Activated CD4-positive, alpha-beta memory T cell treated with anti-CD3 and anti-CD28 coated beads for 36 hours (primary cell): ENCODE data around the gene COL4A5. TPM values are rescaled to one million over a fixed set of nuclear protein-coding genes. Genes with fewer than 3 reads are reported as not detected.
A peak's percentile ranks its signal among the peaks of the same experiment; 100 is the strongest.

ENCODE experiments used
- CTCF ChIA-PET: fragments of 350-600 bp; sonication (Branson Sonifier 250); formaldehyde crosslinking; loops from one replicate; lab custom pipeline; 2021; ENCODE audit warnings: antibody characterized with exemption, inconsistent platforms; lab: Charles Lee
- POLR2A ChIA-PET: fragments of 350-600 bp; sonication (Branson Sonifier 250); formaldehyde crosslinking; loops from one replicate; lab custom pipeline; 2021; ENCODE audit warnings: antibody characterized with exemption; lab: Charles Lee
- DNase-seq: peaks from one replicate; pipeline ENCODE4 v3.0.0-alpha.2; 2020
- H3K27ac Mint-ChIP-seq: one replicate; pipeline ENCODE4 v1.8.0; 2021; ENCODE audit warnings: mixed read lengths
- H3K27me3 Mint-ChIP-seq: one replicate; pipeline ENCODE4 v1.8.0; 2021; ENCODE audit warnings: mixed read lengths
- H3K36me3 Mint-ChIP-seq: one replicate; pipeline ENCODE4 v1.8.0; 2021; ENCODE audit warnings: mixed read lengths
- H3K4me1 Mint-ChIP-seq: one replicate; pipeline ENCODE4 v1.8.0; 2021; ENCODE audit warnings: low read depth, mixed read lengths
- H3K4me3 Mint-ChIP-seq: one replicate; pipeline ENCODE4 v1.8.0; 2021; ENCODE audit warnings: mild to moderate bottlenecking, mixed read lengths
- H3K9me3 Mint-ChIP-seq: one replicate; pipeline ENCODE4 v1.8.0; 2021; ENCODE audit warnings: mixed read lengths
- intact Hi-C: fragments of 100-400 bp; cut with micrococcal nuclease; formaldehyde crosslinking; loops from one replicate; pipeline ENCODE4 v1.15.1; 2023
- total RNA-seq, 2 experiments: library from RNA; stranded (reverse); gene quantifications; one replicate each; pipeline ENCODE4 v1.2.3, GENCODE V29; 2021

Gene COL4A5
- total RNA-seq, 2 experiments from 2014 or later = not detected

DNA sequence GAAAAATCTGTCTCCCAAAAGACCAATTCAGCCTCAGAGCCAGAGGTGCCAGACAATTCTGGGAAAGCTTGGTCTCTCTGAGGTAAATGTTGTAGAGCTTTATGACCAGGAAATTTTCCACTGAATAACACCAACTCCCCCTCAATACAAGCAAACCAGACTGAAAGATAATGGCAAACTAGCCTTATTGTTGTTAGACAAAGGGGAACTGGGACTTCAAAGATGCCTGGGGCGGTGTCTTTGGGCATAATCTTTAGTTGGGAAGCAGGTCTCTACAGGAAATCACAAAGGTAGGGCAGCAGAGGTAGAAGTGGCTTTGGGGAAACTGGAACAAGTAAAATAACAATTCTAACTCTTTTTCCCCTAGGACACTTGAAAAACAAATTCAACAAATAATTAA is 13.4 kb upstream of the COL4A5 start:
- no peak overlapping the region for H3K27ac Mint-ChIP-seq
- no peak overlapping the region for H3K4me3 Mint-ChIP-seq
- intact Hi-C loops = no loop called here
- no peak for DNase-seq
- H3K36me3 Mint-ChIP-seq = no peaks in the 10 kb centered on the region
- no peaks in the 10 kb centered on the region for H3K9me3 Mint-ChIP-seq
- H3K27me3 Mint-ChIP-seq = no peaks in the 10 kb centered on the region
- CTCF ChIA-PET = no interaction called here
- H3K4me1 Mint-ChIP-seq = no peaks in the 10 kb centered on the region
- POLR2A ChIA-PET = no interaction called here

DNA sequence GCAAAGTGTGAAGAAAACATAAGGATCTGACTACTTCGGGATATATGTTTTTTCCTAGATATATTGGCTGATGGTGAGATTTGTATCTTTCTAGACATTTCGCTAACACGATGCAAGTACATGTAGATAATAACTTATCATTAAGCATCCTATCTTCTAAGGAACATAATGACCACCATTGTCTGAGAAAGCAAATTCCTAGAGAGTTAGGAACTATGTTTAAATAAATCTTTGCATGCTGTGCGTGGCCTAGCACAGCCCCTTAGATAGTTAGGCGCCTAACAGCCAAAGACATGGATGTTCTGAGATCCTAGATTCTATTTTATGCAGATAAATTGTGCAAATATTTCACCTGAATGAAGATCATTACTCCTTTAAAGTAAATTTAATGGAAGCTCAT is 4.4 kb upstream of the COL4A5 start:
- intact Hi-C loops = no loop called here
- H3K4me1 Mint-ChIP-seq = peaks cover 7% of the 10 kb centered on the region
- H3K4me3 Mint-ChIP-seq = no peak overlapping the region

DNA sequence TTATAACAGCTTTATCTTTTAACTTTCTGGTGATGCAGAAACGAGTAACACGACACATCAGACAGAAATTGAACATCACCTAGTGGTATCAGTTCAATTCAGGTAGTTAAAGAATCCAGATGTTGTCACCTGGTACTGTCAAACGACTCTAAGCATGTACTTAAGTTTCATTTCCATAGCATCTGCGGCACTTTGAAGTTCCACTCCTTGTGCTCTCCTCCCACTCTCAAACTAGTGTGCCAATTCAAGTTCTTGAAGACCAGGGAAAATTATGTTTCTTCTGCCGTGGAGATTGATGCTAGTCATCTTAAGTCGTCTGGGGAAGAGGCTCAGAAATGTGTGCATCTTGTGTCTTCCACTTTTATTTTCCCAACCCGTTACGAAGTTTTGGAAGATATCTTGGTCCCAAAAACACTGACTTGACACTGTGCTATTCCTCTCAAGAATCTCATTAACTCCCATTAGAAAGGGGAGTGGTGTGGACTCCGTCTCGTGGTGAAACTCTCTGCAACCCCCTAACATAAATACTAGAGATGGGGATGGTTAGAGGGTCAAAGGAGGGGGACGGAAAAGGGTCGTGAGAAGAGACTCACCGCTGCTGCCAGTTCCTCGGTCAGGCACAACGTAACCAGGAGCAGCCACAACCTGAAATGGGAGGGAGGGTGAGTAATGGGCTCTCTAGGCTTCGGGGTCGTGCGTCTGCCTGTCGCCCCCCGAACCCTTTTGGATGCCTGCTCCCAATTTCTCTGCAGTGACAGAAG is 2.1 kb upstream of the COL4A5 start:
- CTCF ChIA-PET = no interaction called here
- no peak overlapping the region for H3K27ac Mint-ChIP-seq
- DNase-seq = no peak
- intact Hi-C loops = no loop called here
- H3K4me3 Mint-ChIP-seq = no peak overlapping the region
- H3K9me3 Mint-ChIP-seq = no peaks in the 10 kb centered on the region
- POLR2A ChIA-PET = no interaction called here
- no peaks in the 10 kb centered on the region for H3K36me3 Mint-ChIP-seq
- H3K27me3 Mint-ChIP-seq = peaks cover 18% of the 10 kb centered on the region
- H3K4me1 Mint-ChIP-seq = peaks cover 12% of the 10 kb centered on the region

More for the DNA sequence above, 4.4 kb upstream of the COL4A5 start:
- DNase-seq = no peak
- POLR2A ChIA-PET = interaction anchor here (0.7 kb wide), 1 partner anchor 193 kb away, joined by 3 read pairs; no protein-coding TSS in a partner anchor
- H3K36me3 Mint-ChIP-seq = no peaks in the 10 kb centered on the region
- H3K27ac Mint-ChIP-seq = no peak overlapping the region
- H3K27me3 Mint-ChIP-seq = peaks cover 12% of the 10 kb centered on the region
- CTCF ChIA-PET = no interaction called here
- no peaks in the 10 kb centered on the region for H3K9me3 Mint-ChIP-seq

DNA sequence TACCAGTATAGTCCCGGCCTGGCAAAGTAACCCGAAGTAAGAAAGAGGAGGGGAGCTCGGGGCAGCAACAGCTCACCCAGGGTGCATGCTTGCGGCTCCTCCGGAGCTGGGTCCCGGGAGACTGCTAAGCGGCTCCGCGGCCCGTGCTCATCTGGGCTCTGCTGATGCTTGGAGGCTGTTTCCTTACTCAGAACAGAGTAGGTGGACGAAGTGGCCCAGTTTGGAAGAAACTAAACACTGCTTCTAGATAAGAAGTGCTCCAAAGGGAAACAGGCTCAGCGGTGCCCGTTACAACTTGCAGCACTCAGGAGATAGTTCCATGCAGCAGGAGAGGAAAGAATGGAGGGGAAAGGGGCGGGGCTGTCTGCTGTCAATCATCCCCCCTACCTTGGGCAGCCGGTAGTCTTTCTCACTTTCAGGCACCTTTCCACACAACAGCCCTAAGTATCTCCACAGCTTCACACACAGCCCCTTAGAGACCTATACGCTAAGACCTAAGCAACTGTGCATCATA is 1.5 kb upstream of the COL4A5 start, which contains the start of gene COL4A6:
Gene COL4A6 (minus strand): TSS at position 313 of the 514 bp plus-strand sequence. CDS start 226 bp downstream, at position 87.
- H3K9me3 Mint-ChIP-seq = no peaks in the 10 kb centered on the region
- H3K4me3 Mint-ChIP-seq = no peak within 1 kb of the TSS
- H3K27ac Mint-ChIP-seq = no peak within 1 kb of the TSS
- intact Hi-C loops = no loop called here
- H3K4me1 Mint-ChIP-seq = peaks cover 12% of the 10 kb centered on the region
- CTCF ChIA-PET = no interaction called here
- H3K27me3 Mint-ChIP-seq = peaks cover 18% of the 10 kb centered on the region
- no peak for DNase-seq
- no peaks in the 10 kb centered on the region for H3K36me3 Mint-ChIP-seq
- POLR2A ChIA-PET = no interaction called here

DNA sequence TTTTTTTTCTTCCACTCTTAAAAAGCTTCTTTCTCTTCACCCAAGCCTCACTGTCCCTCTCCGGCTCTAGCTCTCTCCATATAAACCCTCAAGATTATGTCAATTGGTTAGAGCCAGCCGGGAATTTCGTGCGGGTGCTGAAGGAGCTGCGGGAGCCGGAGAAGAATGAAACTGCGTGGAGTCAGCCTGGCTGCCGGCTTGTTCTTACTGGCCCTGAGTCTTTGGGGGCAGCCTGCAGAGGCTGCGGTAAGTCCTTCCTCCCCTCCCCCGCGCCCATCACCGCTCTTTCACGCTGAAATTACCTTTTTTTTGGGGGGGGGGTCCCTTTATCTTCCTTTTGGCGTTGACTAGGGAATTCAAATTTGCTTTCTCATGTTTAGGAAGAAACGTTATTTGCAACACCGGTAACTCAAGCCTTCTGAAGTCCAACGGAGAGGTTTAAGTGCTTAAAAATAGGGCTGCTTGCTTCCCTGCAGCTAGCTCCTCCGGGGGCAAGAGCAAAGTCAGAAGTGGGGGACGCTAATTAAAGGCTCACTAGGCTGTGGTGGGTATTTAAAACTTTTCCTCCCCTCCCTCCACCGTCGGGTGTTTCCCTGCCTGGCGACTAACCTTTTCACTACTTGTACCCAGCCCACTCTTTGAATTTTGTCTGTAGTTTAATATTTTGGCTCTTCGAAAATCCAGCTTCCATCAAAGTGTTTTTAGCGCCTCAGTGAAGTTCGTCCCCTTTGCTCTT is 491 bp downstream of the COL4A5 start:
- Mint-ChIP-seq H3K9me3 (no peaks in the 10 kb centered on the region), H3K4me1 (peaks cover 12% of the 10 kb centered on the region), H3K27ac (no peak overlapping the region), H3K36me3 (no peaks in the 10 kb centered on the region), H3K4me3 (peak overlapping the region; percentile 31), H3K27me3 (peaks cover 18% of the 10 kb centered on the region)
- POLR2A ChIA-PET = no interaction called here
- no peak for DNase-seq
- CTCF ChIA-PET = no interaction called here
- intact Hi-C loops = no loop called here

DNA sequence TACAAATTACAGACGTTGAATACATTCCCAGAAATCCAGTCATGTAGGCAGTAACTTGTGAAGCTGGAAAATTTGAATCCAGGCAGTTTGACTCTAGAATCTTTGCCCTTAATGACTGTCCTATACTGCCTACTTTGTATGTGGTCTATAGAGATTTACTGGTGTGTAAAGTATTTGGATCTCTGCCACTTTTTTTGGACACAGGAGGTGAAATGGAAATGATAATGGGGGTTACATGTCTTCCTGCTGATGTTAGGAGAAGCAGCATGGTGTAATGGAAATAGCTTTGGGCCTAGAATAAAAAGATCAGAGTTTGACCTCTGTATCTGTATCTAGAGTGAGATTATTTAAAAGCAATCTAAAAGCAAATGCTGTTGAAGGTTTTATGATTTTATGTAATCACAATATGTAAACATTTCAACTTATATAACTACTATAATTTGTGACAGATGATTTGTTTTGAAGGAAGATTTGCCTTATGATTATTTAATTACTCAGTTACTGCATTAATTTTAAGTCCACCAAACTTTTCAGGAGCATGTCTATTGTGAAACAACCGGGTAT is 3.3 kb downstream of the COL4A5 start:
- Mint-ChIP-seq H3K4me1 (peaks cover 12% of the 10 kb centered on the region), H3K36me3 (no peaks in the 10 kb centered on the region), H3K9me3 (no peaks in the 10 kb centered on the region), H3K27ac (no peak overlapping the region), H3K27me3 (peaks cover 14% of the 10 kb centered on the region), H3K4me3 (no peak overlapping the region)
- DNase-seq = no peak
- intact Hi-C loops = no loop called here
- ChIA-PET CTCF (no interaction called here), POLR2A (no interaction called here)

DNA sequence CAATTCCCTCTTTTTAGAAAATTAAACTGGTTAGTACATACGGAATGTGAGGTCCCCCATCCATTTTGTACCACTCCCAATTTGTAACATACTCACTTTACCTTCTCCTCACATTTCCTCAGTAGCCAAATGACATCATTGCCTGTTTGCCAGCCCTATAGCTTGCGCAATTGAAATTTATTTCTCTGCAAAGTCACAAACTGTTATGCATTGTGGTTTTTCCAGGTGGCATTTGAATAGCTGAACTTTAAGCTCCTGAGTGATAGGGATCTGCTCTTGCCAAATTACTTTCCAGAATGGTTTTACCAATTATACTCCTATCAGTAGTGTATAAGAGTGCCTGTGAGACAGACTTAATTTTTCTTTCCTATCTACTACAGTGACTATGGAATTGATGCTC is 7.7 kb downstream of the COL4A5 start:
- no peaks in the 10 kb centered on the region for H3K36me3 Mint-ChIP-seq
- H3K4me1 Mint-ChIP-seq = no peaks in the 10 kb centered on the region
- DNase-seq = no peak
- intact Hi-C loops = no loop called here
- H3K9me3 Mint-ChIP-seq = no peaks in the 10 kb centered on the region
- H3K4me3 Mint-ChIP-seq = no peak overlapping the region
- no peak overlapping the region for H3K27ac Mint-ChIP-seq
- no peaks in the 10 kb centered on the region for H3K27me3 Mint-ChIP-seq
- ChIA-PET POLR2A (no interaction called here), CTCF (no interaction called here)

DNA sequence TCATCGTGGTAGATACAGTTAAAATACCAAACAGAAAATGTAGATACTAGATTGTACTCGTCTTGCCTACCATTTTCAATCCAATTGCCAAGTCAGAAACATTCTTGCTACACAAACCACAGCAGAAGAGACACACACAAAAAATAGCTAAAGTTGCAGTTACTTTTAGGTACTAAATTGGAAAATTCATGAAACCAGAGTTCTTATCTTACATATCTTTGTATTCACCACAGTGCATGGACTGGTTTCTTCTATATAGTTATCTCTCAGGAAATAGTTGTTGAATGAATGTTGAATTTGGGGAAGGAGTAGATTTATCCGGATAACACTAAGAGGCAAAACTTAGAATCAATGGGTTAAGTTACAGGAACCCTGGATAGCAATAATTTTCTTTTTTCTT is 14.2 kb downstream of the COL4A5 start:
- POLR2A ChIA-PET = no interaction called here
- no peaks in the 10 kb centered on the region for H3K4me1 Mint-ChIP-seq
- DNase-seq = no peak
- H3K9me3 Mint-ChIP-seq = no peaks in the 10 kb centered on the region
- CTCF ChIA-PET = no interaction called here
- no peaks in the 10 kb centered on the region for H3K36me3 Mint-ChIP-seq
- intact Hi-C loops = no loop called here
- H3K27me3 Mint-ChIP-seq = no peaks in the 10 kb centered on the region
- no peak overlapping the region for H3K4me3 Mint-ChIP-seq
- no peak overlapping the region for H3K27ac Mint-ChIP-seq

DNA sequence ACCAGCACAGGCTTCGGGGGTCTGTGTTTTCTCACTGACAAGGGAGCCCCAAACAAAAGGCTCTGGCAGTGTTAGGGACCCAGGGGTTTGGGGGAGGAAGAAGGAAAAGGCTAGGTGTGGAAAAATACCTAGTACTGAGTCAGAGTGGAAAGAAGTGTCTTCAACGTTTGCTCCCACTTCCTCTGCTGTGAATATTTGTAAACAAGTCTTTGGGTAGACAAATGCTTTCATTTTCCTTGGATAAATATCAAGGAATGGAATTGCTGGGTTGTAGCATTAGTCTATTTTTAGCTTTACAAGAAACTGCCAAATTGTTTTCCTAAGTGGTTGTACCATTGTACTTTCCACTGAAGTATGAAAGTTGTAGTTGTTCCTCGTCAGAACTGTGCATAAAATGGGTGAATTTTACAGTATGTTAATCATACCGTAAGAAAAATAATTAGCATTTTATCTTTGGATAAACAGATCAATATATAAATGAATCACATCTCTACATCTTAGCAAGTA is 17.4 kb downstream of the COL4A5 start:
- Mint-ChIP-seq H3K9me3 (no peaks in the 10 kb centered on the region), H3K27ac (no peak overlapping the region), H3K27me3 (no peaks in the 10 kb centered on the region), H3K4me1 (no peaks in the 10 kb centered on the region), H3K36me3 (no peaks in the 10 kb centered on the region), H3K4me3 (no peak overlapping the region)
- POLR2A ChIA-PET = no interaction called here
- CTCF ChIA-PET = no interaction called here
- DNase-seq = no peak
- intact Hi-C loops = no loop called here

DNA sequence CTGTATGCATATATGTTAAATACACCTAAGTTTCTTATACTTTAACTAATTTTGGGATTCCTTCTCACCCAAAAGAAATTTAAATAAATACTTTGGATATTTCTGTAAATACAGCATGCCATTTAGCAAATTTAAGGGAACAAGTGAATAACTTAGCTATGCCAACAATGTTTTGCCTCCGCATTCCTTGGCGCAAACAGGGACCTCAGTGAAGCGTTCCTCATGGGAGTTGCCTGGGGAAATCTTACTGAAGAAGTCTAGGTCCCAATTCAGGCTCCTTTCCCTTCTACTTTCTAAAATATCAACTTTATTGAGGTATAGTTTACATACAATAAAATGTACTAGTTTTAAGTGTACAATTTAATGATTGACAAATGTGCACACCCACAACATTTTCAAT is 25.0 kb downstream of the COL4A5 start:
- Mint-ChIP-seq H3K36me3 (no peaks in the 10 kb centered on the region), H3K27me3 (no peaks in the 10 kb centered on the region), H3K4me1 (no peaks in the 10 kb centered on the region), H3K27ac (no peak overlapping the region), H3K4me3 (no peak overlapping the region), H3K9me3 (no peaks in the 10 kb centered on the region)
- ChIA-PET POLR2A (no interaction called here), CTCF (no interaction called here)
- intact Hi-C loops = no loop called here
- DNase-seq = no peak

DNA sequence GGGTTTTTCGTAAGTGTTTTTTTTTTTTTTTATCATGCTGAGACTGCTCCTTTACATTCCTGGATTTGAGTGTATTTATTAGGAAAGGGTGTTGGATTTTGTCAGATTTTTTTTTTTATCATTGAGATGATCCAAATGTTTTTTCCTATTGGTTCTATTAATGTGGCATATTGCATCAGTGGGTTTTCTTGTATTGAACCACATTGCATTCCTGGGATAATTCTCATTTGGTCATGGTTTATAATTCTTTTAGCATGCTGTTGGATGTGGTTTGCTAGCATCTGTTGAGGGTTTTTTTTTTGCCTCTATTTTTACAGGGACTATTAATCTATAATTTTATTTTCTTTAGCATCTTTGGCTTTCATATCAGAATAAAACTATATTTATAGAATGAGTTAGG is 28.8 kb downstream of the COL4A5 start:
- intact Hi-C loops = no loop called here
- DNase-seq = no peak
- H3K36me3 Mint-ChIP-seq = no peaks in the 10 kb centered on the region
- POLR2A ChIA-PET = no interaction called here
- H3K9me3 Mint-ChIP-seq = no peaks in the 10 kb centered on the region
- H3K27ac Mint-ChIP-seq = no peak overlapping the region
- no peaks in the 10 kb centered on the region for H3K27me3 Mint-ChIP-seq
- CTCF ChIA-PET = no interaction called here
- no peaks in the 10 kb centered on the region for H3K4me1 Mint-ChIP-seq
- H3K4me3 Mint-ChIP-seq = no peak overlapping the region

DNA sequence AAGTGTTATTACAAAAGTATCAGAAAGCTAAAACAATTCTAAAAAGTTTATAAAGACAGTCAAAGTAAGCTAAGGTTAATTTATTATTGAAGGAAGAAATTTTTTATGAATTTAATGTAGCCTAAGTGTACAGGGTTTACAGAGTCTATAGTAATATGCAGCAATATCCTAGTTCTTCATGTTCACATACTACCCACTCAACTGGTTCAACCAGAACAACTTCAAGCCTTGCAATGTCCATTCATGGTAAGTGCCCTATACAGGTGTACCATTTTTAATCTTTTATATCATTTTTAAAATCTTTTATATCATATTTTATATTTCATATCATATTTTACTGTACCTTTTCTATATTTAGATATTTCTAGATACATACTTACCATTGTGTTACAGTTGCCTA is 34.3 kb downstream of the COL4A5 start:
- Mint-ChIP-seq H3K9me3 (no peaks in the 10 kb centered on the region), H3K36me3 (no peaks in the 10 kb centered on the region), H3K4me3 (no peak overlapping the region), H3K27me3 (no peaks in the 10 kb centered on the region), H3K27ac (no peak overlapping the region), H3K4me1 (no peaks in the 10 kb centered on the region)
- intact Hi-C loops = no loop called here
- no peak for DNase-seq
- CTCF ChIA-PET = no interaction called here
- POLR2A ChIA-PET = no interaction called here
